ENCODE data around the gene PLA2G4B. TPM values are rescaled to one million over a fixed set of nuclear protein-coding genes. Genes with fewer than 3 reads are reported as not detected.

Gene PLA2G4B
- total RNA-seq, 1 experiment from 2014 or later: 11.0 TPM

DNA sequence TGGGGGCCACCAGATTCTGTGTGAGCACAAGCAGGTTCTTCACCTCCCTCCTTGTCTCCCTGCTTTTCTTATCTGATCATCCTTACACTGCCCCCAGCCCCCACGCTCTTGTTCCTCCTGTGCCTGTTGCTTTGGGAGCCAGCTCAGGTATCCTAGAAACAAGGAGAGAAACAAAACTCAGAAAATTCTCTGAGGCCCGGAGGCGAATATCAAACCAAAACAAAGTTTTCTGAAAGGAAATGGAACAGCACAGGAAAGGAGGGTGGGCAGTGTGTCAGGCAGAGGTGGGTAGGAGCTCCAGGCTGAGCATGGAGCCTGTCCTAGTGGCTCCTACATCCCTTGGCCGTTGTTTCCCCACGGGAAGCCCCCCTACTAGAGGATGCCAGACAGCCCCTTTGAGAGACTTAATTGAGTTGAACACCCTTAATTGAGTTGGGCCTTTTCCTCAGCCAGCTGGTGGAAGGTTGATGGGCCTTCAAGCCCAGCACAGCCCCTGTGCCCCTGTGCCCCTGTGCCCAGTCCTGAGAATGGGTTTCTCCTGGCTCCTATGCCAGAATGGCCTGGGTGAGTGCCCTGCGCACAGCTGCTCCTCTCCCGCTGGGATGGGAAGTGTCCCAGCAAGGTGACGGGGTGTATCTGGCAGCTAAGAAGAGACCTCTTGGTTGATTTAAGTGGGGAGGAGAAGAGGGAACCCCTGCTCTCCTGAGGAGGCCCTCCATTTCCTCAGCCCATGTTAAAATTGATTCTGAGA, 33.6 kb upstream of the PLA2G4B start (continued):
- TF ChIP-seq TCF7 (CRISPR knock-in tag; IDR thresholded peaks at IDR 0.05; ENCODE audit: low read depth) (no peak), ZNF416 (CRISPR knock-in tag; IDR thresholded peaks at IDR 0.05) (no peak), SOX15 (CRISPR knock-in tag; IDR thresholded peaks at IDR 0.05) (no peak)
- TF ChIP-seq, protein P1, sequence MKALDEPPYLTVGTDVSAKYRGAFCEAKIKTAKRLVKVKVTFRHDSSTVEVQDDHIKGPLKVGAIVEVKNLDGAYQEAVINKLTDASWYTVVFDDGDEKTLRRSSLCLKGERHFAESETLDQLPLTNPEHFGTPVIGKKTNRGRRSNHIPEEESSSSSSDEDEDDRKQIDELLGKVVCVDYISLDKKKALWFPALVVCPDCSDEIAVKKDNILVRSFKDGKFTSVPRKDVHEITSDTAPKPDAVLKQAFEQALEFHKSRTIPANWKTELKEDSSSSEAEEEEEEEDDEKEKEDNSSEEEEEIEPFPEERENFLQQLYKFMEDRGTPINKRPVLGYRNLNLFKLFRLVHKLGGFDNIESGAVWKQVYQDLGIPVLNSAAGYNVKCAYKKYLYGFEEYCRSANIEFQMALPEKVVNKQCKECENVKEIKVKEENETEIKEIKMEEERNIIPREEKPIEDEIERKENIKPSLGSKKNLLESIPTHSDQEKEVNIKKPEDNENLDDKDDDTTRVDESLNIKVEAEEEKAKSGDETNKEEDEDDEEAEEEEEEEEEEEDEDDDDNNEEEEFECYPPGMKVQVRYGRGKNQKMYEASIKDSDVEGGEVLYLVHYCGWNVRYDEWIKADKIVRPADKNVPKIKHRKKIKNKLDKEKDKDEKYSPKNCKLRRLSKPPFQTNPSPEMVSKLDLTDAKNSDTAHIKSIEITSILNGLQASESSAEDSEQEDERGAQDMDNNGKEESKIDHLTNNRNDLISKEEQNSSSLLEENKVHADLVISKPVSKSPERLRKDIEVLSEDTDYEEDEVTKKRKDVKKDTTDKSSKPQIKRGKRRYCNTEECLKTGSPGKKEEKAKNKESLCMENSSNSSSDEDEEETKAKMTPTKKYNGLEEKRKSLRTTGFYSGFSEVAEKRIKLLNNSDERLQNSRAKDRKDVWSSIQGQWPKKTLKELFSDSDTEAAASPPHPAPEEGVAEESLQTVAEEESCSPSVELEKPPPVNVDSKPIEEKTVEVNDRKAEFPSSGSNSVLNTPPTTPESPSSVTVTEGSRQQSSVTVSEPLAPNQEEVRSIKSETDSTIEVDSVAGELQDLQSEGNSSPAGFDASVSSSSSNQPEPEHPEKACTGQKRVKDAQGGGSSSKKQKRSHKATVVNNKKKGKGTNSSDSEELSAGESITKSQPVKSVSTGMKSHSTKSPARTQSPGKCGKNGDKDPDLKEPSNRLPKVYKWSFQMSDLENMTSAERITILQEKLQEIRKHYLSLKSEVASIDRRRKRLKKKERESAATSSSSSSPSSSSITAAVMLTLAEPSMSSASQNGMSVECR (CRISPR knock-in tag; IDR thresholded peaks at IDR 0.05; ENCODE audit: borderline replicate concordance): no peak

DNA sequence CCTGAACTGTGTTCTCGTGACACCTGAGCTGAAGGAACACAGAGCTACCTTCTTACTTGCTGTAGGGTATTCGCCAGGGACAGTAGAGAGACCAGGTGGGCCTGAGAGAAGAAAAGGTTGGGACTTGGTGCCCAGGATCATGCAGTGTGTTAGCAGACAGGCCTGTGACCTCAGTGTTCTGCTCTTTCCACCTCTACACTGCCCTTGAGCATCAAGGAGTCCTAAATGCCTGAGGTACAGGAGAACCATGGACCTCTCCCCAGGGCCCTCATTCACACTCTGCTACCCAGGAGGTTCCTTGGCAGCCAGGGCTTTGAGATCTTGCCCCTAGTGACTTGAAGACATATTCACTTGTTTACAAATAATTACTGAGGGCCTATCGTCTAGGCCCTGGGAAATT, 32.9 kb upstream of the PLA2G4B start:
- H3K27ac Mint-ChIP-seq: no peak overlapping the region; the same call in 1 of the 2 replicates
- ATAC-seq (no peak), DNase-seq (ENCODE audit: low spot score) (no peak)
- H3K9me3 Mint-ChIP-seq: no peaks in the 10 kb centered on the region
- ChIA-PET POLR2A (no interaction called here), CTCF (interaction anchor here (0.8 to 7.5 kb wide), 4 partner anchors 22 to 225 kb away, joined by 3 to 83 read pairs (median 8); partner anchors contain the start of genes JMJD7 and MAPKBP1)
- TF ChIP-seq, protein P2, sequence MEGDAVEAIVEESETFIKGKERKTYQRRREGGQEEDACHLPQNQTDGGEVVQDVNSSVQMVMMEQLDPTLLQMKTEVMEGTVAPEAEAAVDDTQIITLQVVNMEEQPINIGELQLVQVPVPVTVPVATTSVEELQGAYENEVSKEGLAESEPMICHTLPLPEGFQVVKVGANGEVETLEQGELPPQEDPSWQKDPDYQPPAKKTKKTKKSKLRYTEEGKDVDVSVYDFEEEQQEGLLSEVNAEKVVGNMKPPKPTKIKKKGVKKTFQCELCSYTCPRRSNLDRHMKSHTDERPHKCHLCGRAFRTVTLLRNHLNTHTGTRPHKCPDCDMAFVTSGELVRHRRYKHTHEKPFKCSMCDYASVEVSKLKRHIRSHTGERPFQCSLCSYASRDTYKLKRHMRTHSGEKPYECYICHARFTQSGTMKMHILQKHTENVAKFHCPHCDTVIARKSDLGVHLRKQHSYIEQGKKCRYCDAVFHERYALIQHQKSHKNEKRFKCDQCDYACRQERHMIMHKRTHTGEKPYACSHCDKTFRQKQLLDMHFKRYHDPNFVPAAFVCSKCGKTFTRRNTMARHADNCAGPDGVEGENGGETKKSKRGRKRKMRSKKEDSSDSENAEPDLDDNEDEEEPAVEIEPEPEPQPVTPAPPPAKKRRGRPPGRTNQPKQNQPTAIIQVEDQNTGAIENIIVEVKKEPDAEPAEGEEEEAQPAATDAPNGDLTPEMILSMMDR (IDR thresholded peaks at IDR 0.05): no peak
- TF ChIP-seq, protein P3, sequence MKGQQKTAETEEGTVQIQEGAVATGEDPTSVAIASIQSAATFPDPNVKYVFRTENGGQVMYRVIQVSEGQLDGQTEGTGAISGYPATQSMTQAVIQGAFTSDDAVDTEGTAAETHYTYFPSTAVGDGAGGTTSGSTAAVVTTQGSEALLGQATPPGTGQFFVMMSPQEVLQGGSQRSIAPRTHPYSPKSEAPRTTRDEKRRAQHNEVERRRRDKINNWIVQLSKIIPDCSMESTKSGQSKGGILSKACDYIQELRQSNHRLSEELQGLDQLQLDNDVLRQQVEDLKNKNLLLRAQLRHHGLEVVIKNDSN (CRISPR knock-in tag; IDR thresholded peaks at IDR 0.05): no peak
- TF ChIP-seq ZBTB21 (CRISPR knock-in tag; IDR thresholded peaks at IDR 0.05; ENCODE audit: borderline replicate concordance): no peak
- TF ChIP-seq ZNF317 (CRISPR knock-in tag; IDR thresholded peaks at IDR 0.05; ENCODE audit: borderline replicate concordance, low read depth): no peak
- TF ChIP-seq JUN (CRISPR knock-in tag; IDR thresholded peaks at IDR 0.05): no peak
- TF ChIP-seq, protein P4, sequence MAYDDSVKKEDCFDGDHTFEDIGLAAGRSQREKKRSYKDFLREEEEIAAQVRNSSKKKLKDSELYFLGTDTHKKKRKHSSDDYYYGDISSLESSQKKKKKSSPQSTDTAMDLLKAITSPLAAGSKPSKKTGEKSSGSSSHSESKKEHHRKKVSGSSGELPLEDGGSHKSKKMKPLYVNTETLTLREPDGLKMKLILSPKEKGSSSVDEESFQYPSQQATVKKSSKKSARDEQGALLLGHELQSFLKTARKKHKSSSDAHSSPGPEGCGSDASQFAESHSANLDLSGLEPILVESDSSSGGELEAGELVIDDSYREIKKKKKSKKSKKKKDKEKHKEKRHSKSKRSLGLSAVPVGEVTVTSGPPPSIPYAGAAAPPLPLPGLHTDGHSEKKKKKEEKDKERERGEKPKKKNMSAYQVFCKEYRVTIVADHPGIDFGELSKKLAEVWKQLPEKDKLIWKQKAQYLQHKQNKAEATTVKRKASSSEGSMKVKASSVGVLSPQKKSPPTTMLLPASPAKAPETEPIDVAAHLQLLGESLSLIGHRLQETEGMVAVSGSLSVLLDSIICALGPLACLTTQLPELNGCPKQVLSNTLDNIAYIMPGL (CRISPR knock-in tag; IDR thresholded peaks at IDR 0.05): no peak
- TF ChIP-seq, protein P5, sequence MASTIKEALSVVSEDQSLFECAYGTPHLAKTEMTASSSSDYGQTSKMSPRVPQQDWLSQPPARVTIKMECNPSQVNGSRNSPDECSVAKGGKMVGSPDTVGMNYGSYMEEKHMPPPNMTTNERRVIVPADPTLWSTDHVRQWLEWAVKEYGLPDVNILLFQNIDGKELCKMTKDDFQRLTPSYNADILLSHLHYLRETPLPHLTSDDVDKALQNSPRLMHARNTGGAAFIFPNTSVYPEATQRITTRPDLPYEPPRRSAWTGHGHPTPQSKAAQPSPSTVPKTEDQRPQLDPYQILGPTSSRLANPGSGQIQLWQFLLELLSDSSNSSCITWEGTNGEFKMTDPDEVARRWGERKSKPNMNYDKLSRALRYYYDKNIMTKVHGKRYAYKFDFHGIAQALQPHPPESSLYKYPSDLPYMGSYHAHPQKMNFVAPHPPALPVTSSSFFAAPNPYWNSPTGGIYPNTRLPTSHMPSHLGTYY (CRISPR knock-in tag; IDR thresholded peaks at IDR 0.05): no peak
- no peak for TF ChIP-seq CBFB (CRISPR knock-in tag; IDR thresholded peaks at IDR 0.05; ENCODE audit: low read depth)
- TF ChIP-seq, protein P6, sequence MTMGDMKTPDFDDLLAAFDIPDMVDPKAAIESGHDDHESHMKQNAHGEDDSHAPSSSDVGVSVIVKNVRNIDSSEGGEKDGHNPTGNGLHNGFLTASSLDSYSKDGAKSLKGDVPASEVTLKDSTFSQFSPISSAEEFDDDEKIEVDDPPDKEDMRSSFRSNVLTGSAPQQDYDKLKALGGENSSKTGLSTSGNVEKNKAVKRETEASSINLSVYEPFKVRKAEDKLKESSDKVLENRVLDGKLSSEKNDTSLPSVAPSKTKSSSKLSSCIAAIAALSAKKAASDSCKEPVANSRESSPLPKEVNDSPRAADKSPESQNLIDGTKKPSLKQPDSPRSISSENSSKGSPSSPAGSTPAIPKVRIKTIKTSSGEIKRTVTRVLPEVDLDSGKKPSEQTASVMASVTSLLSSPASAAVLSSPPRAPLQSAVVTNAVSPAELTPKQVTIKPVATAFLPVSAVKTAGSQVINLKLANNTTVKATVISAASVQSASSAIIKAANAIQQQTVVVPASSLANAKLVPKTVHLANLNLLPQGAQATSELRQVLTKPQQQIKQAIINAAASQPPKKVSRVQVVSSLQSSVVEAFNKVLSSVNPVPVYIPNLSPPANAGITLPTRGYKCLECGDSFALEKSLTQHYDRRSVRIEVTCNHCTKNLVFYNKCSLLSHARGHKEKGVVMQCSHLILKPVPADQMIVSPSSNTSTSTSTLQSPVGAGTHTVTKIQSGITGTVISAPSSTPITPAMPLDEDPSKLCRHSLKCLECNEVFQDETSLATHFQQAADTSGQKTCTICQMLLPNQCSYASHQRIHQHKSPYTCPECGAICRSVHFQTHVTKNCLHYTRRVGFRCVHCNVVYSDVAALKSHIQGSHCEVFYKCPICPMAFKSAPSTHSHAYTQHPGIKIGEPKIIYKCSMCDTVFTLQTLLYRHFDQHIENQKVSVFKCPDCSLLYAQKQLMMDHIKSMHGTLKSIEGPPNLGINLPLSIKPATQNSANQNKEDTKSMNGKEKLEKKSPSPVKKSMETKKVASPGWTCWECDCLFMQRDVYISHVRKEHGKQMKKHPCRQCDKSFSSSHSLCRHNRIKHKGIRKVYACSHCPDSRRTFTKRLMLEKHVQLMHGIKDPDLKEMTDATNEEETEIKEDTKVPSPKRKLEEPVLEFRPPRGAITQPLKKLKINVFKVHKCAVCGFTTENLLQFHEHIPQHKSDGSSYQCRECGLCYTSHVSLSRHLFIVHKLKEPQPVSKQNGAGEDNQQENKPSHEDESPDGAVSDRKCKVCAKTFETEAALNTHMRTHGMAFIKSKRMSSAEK (CRISPR knock-in tag; IDR thresholded peaks at IDR 0.05; ENCODE audit: borderline replicate concordance): no peak
- TF ChIP-seq FOXP1 (CRISPR knock-in tag; IDR thresholded peaks at IDR 0.05; ENCODE audit: borderline replicate concordance): no peak
- H3K27me3 Mint-ChIP-seq (ENCODE audit: low read depth): no peaks in the 10 kb centered on the region
- H3K36me3 Mint-ChIP-seq: no peaks in the 10 kb centered on the region
- no peak overlapping the region for H3K4me3 Mint-ChIP-seq
- H3K4me1 Mint-ChIP-seq: peaks cover 3% of the 10 kb centered on the region; the same call in 1 of the 2 replicates
